Neural cell (in vitro differentiated cells): ENCODE data around the gene NDST4. TPM values are rescaled to one million over a fixed set of nuclear protein-coding genes. Genes with fewer than 3 reads are reported as not detected.

Source experiments
- H2AFZ ChIP-seq: fragments of 200-600, 300-800 bp; sonication (generic), shearing (Covaris generic); 2 replicates; pipeline ENCODE4 v1.6.0; 2014; ENCODE audit warnings: low read depth, mild to moderate bottlenecking, antibody characterized with exemption, low read length, moderate library complexity
- H3F3A ChIP-seq: fragments of 200-600 bp; shearing (Covaris generic); 2 replicates; pipeline ENCODE4 v1.6.1; 2016; ENCODE audit warnings: mild to moderate bottlenecking, moderate library complexity, mixed read lengths, antibody characterized with exemption, low read length; ENCODE audit not compliant: insufficient read depth, poor library complexity, severe bottlenecking
- H3K27ac ChIP-seq: fragments of 200-600, 300-800 bp; sonication (generic), shearing (Covaris generic); 2 replicates; pipeline ENCODE4 v1.5.1; 2014; ENCODE audit warnings: mild to moderate bottlenecking, low read length, moderate library complexity
- H3K27me3 ChIP-seq: fragments of 300-800, 200-600 bp; sonication (generic), shearing (Covaris generic); 2 replicates; pipeline ENCODE4 v1.6.0; 2014; ENCODE audit warnings: mild to moderate bottlenecking, low read depth, low read length, moderate library complexity; ENCODE audit not compliant: insufficient read depth
- H3K36me3 ChIP-seq: fragments of 300-800, 200-600 bp; sonication (generic), shearing (Covaris generic); 2 replicates; pipeline ENCODE4 v1.5.1; 2014; ENCODE audit warnings: mild to moderate bottlenecking, antibody characterized with exemption, low read length, moderate library complexity; ENCODE audit not compliant: insufficient read depth
- H3K4me2 ChIP-seq: fragments of 300-800, 200-600 bp; sonication (generic), shearing (Covaris generic); 2 replicates; pipeline ENCODE4 v1.6.0; 2014; ENCODE audit warnings: mild to moderate bottlenecking, low read length
- H3K4me3 ChIP-seq: fragments of 300-800, 200-600 bp; sonication (generic), shearing (Covaris generic); 2 replicates; pipeline ENCODE4 v1.5.1; 2014; ENCODE audit warnings: mild to moderate bottlenecking, low read length, moderate library complexity
- H3K79me2 ChIP-seq: fragments of 200-600 bp; shearing (Covaris generic); replicated peaks from 2 replicates; pipeline ENCODE4 v1.6.0; 2014; ENCODE audit warnings: mild to moderate bottlenecking, low read length, moderate library complexity; ENCODE audit not compliant: insufficient read depth
- H3K9ac ChIP-seq: fragments of 300-800, 200-600 bp; sonication (generic), shearing (Covaris generic); 2 replicates; pipeline ENCODE4 v1.6.1; 2016; ENCODE audit warnings: mild to moderate bottlenecking, low read length, mixed read lengths
- H3K9me2 ChIP-seq: fragments of 200-600 bp; shearing (Covaris generic); 2 replicates; pipeline ENCODE4 v1.6.1; 2016; ENCODE audit warnings: mild to moderate bottlenecking, low read length, mixed read lengths; ENCODE audit not compliant: insufficient read depth
- H3K9me3 ChIP-seq: fragments of 200-600, 300-800 bp; sonication (generic), shearing (Covaris generic); 2 replicates; pipeline ENCODE4 v1.6.1; 2016; ENCODE audit warnings: mild to moderate bottlenecking, mixed run types, low read length, moderate library complexity, mixed read lengths
- H4K20me1 ChIP-seq: fragments of 200-600 bp; shearing (Covaris generic); 2 replicates; pipeline ENCODE4 v1.6.1; 2016; ENCODE audit warnings: mild to moderate bottlenecking, mixed run types; ENCODE audit not compliant: insufficient read depth
- EP300 ChIP-seq: fragments of 450-650 bp; conservative IDR thresholded peaks from 2 replicates; pipeline ENCODE4 v1.6.1; 2014; ENCODE audit warnings: antibody characterized with exemption, mild to moderate bottlenecking, moderate library complexity; ENCODE audit not compliant: poor library complexity, severe bottlenecking
- EZH2 ChIP-seq: fragments of 200-600, 300-800 bp; shearing (Covaris generic), sonication (generic); IDR thresholded peaks from 2 replicates; pipeline ENCODE4 v1.6.1; 2014; ENCODE audit warnings: antibody characterized with exemption, low read length, borderline replicate concordance, mild to moderate bottlenecking; ENCODE audit not compliant: insufficient read depth, poor library complexity, severe bottlenecking
- MXI1 ChIP-seq: fragments of 450-650 bp; conservative IDR thresholded peaks from 2 replicates; pipeline ENCODE4 v1.6.1; 2014; ENCODE audit warnings: antibody characterized with exemption, mild to moderate bottlenecking; ENCODE audit not compliant: poor library complexity, severe bottlenecking
- POLR2AphosphoS5 ChIP-seq: IDR thresholded peaks from 2 replicates; pipeline ENCODE4 v1.6.1; 2012
- RAD21 ChIP-seq: fragments of 450-650 bp; conservative IDR thresholded peaks from 2 replicates; pipeline ENCODE4 v1.6.1; 2014; ENCODE audit warnings: antibody characterized with exemption, mild to moderate bottlenecking, moderate library complexity
- SMC3 ChIP-seq: fragments of 450-650 bp; conservative IDR thresholded peaks from 2 replicates; pipeline ENCODE4 v1.6.1; 2014; ENCODE audit warnings: antibody characterized with exemption, mild to moderate bottlenecking, moderate library complexity; ENCODE audit not compliant: poor library complexity
- TAF1 ChIP-seq: IDR thresholded peaks from 2 replicates; pipeline ENCODE4 v1.6.1; 2012; ENCODE audit warnings: low read depth
- polyA plus RNA-seq: library from polyadenylated mRNA; depleted of rRNA; stranded (reverse); fragments of >200 nt; gene quantifications from 2 replicates; pipeline ENCODE4 v1.2.3, GENCODE V29; 2014
- TF ChIP-seq, protein P1 (sequence below): fragments of 450-650 bp; IDR thresholded peaks from 2 replicates; pipeline ENCODE4 v1.5.1; 2014; ENCODE audit warnings: antibody characterized with exemption, mild to moderate bottlenecking, moderate library complexity; ENCODE audit not compliant: poor library complexity, severe bottlenecking
- TF ChIP-seq, protein P2 (sequence below): IDR thresholded peaks from 2 replicates; pipeline ENCODE4 v1.6.1; 2012; ENCODE audit warnings: borderline replicate concordance

NDST4 gene
- polyA plus RNA-seq, 1 donor from 2014 or later = 1.3 TPM

DNA sequence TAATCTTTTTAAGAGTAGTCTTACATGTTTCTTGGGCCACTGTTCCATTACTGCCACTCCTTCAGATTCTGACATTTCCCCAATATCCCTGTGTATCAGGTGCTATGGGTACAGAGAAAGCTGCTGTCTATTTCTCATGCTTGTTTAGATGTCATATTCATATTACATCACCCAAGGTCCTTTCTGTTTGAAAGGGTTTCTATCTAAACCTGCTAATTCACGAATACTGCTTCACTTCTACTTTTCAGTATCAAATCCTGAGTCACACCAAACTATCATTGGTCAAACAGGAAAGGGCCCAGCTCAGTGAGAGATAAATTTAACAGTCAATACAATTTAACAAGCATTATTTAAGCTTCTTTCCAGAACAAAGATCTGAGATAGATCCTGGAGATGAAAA is 273.4 kb downstream of the NDST4 start:
- Histone ChIP-seq H3F3A (no peaks in the 10 kb centered on the region), H3K4me2 (no peak overlapping the region), H2AFZ (no peak overlapping the region), H3K4me3 (no peak overlapping the region), H3K9me3 (no peaks in the 10 kb centered on the region), H4K20me1 (no peaks in the 10 kb centered on the region), H3K9ac (no peak overlapping the region), H3K36me3 (no peaks in the 10 kb centered on the region), H3K79me2 (no peaks in the 10 kb centered on the region), H3K9me2 (no peaks in the 10 kb centered on the region), H3K27me3 (no peaks in the 10 kb centered on the region), H3K27ac (no peak overlapping the region)
- TF ChIP-seq POLR2AphosphoS5 (no peak), SMC3 (no peak), EP300 (no peak), MXI1 (no peak), EZH2 (no peak), TAF1 (no peak), RAD21 (no peak)
- TF ChIP-seq, protein P1, sequence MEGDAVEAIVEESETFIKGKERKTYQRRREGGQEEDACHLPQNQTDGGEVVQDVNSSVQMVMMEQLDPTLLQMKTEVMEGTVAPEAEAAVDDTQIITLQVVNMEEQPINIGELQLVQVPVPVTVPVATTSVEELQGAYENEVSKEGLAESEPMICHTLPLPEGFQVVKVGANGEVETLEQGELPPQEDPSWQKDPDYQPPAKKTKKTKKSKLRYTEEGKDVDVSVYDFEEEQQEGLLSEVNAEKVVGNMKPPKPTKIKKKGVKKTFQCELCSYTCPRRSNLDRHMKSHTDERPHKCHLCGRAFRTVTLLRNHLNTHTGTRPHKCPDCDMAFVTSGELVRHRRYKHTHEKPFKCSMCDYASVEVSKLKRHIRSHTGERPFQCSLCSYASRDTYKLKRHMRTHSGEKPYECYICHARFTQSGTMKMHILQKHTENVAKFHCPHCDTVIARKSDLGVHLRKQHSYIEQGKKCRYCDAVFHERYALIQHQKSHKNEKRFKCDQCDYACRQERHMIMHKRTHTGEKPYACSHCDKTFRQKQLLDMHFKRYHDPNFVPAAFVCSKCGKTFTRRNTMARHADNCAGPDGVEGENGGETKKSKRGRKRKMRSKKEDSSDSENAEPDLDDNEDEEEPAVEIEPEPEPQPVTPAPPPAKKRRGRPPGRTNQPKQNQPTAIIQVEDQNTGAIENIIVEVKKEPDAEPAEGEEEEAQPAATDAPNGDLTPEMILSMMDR = no peak
- TF ChIP-seq, protein P2, sequence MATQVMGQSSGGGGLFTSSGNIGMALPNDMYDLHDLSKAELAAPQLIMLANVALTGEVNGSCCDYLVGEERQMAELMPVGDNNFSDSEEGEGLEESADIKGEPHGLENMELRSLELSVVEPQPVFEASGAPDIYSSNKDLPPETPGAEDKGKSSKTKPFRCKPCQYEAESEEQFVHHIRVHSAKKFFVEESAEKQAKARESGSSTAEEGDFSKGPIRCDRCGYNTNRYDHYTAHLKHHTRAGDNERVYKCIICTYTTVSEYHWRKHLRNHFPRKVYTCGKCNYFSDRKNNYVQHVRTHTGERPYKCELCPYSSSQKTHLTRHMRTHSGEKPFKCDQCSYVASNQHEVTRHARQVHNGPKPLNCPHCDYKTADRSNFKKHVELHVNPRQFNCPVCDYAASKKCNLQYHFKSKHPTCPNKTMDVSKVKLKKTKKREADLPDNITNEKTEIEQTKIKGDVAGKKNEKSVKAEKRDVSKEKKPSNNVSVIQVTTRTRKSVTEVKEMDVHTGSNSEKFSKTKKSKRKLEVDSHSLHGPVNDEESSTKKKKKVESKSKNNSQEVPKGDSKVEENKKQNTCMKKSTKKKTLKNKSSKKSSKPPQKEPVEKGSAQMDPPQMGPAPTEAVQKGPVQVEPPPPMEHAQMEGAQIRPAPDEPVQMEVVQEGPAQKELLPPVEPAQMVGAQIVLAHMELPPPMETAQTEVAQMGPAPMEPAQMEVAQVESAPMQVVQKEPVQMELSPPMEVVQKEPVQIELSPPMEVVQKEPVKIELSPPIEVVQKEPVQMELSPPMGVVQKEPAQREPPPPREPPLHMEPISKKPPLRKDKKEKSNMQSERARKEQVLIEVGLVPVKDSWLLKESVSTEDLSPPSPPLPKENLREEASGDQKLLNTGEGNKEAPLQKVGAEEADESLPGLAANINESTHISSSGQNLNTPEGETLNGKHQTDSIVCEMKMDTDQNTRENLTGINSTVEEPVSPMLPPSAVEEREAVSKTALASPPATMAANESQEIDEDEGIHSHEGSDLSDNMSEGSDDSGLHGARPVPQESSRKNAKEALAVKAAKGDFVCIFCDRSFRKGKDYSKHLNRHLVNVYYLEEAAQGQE = no peak

DNA sequence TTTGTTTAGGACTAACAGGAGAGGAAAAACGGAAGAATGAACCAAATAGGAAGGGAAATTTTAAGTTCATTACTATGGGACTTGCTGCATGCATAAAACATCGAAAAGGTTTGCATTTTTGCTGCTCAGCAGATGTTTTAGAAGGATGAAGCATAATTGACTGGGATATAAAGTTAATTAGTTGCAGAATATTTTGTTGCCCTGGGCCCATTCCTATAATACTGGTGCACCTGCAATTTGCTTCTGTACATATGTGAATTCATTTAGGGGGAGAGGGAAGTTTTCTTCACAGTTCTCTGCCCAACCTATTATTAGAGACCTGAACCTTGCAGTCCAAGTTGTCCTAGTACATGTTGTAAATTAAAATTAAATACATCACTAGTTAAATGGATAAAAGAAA is 282.8 kb downstream of the NDST4 start:
- no peaks in the 10 kb centered on the region for H3F3A ChIP-seq
- H3K9ac ChIP-seq = no peak overlapping the region
- H3K9me3 ChIP-seq = no peaks in the 10 kb centered on the region
- no peaks in the 10 kb centered on the region for H3K79me2 ChIP-seq
- no peak for TF ChIP-seq POLR2AphosphoS5
- TF ChIP-seq, protein P1 = no peak
- no peak for TF ChIP-seq EZH2
- no peak for TF ChIP-seq RAD21
- no peak for TF ChIP-seq EP300
- no peak for TF ChIP-seq MXI1
- TF ChIP-seq, protein P2 = no peak
- TF ChIP-seq SMC3 = no peak
- TF ChIP-seq TAF1 = no peak
- no peak overlapping the region for H3K27ac ChIP-seq
- H2AFZ ChIP-seq = no peak overlapping the region
- H3K9me2 ChIP-seq = no peaks in the 10 kb centered on the region
- no peaks in the 10 kb centered on the region for H3K27me3 ChIP-seq
- H3K36me3 ChIP-seq = no peaks in the 10 kb centered on the region
- H3K4me3 ChIP-seq = no peak overlapping the region
- H3K4me2 ChIP-seq = no peak overlapping the region
- H4K20me1 ChIP-seq = no peaks in the 10 kb centered on the region
